ENCODE measurements around the gene SLC29A3.

Gene SLC29A3

DNA sequence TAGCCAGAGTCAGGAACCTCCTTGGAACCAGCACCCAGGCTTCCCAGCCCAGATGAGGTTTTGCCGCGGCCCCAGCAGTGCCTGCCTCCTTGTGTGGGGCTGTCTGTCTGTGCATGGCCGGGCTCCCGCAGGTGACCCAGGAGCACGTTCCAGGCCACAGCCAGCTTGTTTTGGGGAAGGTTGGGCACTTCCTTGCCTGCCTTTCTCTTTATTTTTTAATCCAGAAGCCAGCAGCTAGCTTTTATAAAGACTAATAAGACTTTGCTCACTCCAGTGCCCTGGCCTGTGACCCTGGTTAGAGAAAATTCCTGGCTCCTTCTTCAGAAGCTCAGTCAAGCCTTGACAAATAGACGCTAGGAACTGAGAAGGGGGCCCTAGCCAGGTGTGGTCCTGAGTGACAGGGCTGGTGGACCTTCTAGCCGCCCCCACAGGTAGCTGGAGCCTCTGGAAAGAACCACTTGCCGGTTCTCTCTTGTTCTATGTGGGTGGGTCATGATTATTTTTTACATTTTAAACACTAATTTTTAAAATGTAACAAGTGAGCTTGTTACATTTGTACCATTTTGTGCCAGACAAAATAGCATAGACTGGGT lies 837 bp downstream of the SLC29A3 start:
- DNase-seq (ENCODE audit: extremely low read depth in 1 of 2, low read depth in 1 of 2) = no peak

DNA sequence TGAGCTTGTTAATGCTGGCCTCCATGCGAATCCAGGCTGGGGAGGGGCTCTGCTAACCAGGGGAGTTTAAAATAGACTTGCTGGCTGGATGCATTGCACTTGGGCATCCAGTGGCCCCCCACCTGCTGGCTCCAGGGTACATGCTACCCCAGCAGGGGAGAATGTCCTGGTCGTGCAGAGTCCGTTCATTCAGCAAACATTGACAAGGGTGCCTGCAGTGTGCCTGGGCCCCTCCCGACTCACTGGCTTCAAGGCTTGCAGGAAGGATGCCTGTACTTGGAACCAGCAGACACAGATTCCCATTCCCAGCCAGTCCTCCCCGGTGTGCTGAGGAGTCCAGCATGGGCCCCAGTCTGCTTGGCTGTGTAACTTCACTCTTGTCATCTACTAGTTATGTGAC lies 1.5 kb downstream of the SLC29A3 start:
- DNase-seq (ENCODE audit: extremely low read depth in 1 of 2, low read depth in 1 of 2) = no peak

DNA sequence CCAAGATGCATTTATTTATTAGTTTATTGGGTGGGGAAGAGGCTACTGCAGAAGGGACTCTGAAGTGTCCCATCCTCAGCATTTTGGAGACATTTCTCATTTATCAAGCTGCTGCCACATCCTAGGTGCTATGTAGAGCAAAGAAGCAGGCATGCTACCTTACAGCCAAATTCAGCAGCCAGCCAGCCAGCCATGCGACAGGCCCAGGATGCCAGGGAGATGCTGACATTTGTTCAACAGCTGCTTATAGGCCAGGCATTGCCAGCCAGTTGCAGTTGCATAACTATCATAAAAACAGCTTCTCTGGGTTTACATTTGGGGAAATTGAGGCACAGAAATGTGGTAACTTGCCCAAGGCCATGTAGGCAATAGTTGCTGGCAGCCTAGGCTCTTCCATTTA lies 2.3 kb downstream of the SLC29A3 start:
- no peak for DNase-seq (ENCODE audit: extremely low read depth in 1 of 2, low read depth in 1 of 2)

DNA sequence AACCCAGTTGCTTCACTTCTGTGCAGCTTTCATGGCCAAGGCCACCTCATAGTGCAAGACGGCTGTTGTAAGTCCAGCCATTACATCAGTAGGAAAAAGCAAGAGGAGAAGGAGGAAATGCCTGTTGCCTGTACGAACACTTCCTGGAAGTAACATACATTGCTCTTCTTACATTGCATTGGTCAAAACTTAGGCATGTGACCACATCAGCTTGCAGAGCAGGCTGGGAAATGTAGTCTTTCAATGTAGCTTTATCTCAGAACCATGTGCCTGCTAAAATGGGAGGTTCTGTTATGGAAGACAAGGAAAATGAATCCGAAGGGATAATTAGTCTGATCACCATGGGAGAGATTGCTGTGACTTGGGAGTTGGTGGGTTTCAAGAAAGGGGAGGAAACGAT lies 4.3 kb downstream of the SLC29A3 start:
- no peak for DNase-seq (ENCODE audit: extremely low read depth in 1 of 2, low read depth in 1 of 2)

DNA sequence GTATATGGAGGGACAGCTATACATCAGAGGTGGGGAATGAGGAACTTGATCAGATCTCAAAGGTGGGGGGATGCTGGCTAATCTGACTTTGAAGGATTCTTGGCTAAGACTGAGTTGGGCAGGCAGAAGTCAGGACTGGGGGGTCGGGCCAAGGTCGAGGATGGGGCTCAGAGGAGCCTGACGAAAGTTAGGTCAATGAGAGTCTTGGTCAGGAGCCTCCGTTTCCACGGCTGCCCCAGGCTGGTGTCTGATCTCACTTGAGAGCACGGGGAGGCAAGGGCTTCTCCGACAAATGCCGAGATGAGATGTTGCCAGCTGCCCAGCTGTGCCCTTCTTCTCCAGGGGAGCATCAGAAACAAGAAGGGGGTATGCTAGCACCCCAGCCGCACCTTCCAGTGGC lies 5.7 kb downstream of the SLC29A3 start:
- DNase-seq (ENCODE audit: extremely low read depth in 1 of 2, low read depth in 1 of 2) = no peak

DNA sequence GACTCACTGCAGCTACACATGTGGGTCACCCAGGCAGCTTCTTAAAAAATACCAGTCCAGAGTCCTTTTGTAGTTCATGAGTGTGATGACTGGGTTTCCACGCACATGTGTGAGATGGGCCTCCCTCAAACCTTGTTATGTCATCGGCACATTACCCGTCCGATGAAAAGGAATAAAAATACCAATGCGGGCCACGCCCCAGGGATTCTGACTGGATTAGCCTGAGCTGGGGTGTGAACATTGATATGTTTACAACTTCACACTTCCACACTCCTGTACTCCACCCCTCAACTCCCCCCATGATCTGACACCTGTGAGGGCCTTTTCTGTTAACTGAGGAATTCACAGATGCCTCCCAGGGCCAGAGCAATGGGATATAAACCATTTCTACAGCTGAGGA lies 6.2 kb downstream of the SLC29A3 start:
- DNase-seq (ENCODE audit: extremely low read depth in 1 of 2, low read depth in 1 of 2) = no peak

DNA sequence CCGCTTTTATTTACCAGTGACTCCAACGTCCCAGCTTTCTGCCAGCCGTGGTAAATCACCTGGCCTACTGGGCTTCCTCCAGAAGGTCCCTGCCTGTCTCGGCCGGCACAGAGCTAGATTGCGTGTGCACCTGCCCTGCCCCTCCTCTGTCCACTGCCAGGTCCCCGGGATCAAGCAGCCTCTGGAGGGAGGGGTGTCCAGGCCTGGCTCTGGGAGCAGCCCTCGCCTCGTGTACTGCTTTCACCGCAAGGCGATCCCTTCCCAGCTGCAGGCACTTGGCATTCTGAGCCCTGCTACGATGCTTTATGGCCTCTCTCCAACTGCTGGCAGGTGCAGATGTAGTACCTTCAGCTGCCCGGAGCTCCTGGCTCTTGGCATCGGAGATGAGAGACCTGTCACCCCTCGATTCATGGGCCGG lies 7.4 kb downstream of the SLC29A3 start:
- no peak for DNase-seq (ENCODE audit: extremely low read depth in 1 of 2, low read depth in 1 of 2)

DNA sequence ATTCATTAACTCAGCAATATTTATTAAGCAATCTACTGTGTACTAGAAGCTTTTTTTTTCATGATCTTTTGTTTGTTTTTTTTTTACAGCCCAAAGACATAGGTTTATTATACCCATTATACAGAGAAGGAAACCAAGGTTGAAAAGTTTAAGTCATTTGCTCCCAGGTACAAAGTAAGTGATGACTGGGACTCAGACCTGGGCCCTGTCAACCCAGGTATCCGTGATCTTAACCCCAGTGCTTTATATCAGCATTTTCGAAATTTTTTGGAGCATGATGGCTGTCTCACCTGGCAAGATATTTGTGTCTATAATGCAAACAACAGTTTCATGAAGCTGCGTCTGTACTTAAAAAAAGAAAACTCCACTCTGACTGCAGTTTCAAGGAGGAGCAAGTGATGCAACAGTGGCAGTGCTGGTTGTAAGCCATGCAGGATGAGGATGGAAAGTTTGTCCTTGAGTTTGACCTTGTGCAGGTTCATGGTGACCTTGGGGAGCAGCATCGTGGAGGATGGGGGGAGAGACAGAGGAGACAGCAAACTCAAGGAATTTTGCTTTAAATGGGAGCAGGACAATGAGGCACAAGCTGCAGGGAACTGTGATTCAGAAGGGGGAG lies 11.8 kb downstream of the SLC29A3 start:
- no peak for DNase-seq (ENCODE audit: extremely low read depth in 1 of 2, low read depth in 1 of 2)

DNA sequence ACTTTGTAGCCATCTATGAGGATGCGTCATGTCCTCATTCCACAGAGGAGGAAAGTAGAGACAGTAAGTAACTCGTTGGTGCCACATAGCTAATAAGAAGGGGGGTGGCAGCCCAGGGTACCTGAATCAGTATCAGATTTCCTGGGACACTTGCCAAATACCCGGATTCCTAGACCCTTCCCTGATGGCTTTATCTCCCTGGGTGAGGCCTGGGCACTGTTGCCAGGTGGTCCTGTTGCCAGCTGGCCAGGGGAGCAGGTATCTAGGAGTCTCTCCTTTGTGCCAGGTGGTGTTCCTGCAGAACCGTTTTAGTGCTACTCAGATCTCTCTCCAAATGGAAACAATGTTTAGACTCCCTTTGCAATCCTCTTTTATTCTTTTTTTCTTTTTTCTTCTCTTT lies 12.7 kb downstream of the SLC29A3 start:
- no peak for DNase-seq (ENCODE audit: extremely low read depth in 1 of 2, low read depth in 1 of 2)

DNA sequence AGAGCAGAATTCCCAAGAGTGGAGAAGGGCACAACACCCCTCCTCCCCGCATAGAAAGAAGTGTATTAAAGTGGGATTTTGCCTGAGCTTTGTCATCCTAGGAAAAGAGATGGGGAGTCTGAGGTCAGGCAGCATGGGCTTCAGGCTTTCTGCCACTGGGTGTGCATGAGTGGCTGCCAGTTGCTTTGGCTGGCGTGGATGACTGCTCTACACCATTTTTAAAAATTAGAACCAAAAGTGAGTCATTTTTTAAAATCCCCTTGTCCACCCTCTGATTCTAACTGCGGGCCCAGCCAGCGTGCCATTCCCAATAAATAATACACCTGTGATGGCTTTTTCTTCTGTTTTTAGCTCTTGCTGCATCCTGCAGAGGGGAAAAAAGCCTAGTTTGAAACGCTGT lies 13.4 kb downstream of the SLC29A3 start:
- no peak for DNase-seq (ENCODE audit: extremely low read depth in 1 of 2, low read depth in 1 of 2)

DNA sequence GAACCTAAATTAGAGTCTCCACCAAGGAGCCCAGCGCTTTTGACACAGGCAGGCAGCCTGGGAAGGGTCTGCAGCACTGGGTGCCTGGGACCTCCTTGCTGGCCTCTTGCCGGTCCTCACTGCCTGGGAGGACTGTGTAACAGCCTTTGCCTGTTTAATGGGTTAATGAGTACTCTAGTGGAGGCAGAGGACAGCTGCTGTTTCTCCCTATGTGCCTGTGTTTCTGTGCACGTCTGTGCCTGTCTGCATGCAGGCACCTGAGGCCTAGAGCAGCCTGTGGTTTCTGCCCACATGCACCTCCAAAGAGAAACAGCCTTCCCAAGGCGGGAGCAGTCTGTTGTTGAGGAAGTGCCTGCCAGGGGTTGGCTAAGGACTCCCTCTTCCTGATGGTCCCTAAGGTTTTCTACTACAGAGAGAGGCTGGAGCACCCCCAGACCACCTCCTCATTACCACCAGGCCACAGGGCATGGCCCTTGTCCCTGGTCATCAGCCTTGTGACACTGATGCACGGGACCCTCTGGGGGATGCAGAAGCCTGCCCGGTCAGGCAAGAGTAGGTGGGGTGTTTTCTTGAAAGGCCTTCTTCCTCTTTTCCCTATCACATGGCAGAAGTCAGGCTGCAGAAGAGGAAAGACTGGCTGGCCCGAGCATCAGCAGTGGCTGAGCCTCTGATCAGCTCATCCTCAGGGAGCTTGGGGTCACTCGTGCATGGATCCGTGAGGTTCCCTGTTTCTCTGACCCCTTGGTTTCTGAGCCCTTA lies 14.2 kb downstream of the SLC29A3 start:
- no peak for DNase-seq (ENCODE audit: extremely low read depth in 1 of 2, low read depth in 1 of 2)

DNA sequence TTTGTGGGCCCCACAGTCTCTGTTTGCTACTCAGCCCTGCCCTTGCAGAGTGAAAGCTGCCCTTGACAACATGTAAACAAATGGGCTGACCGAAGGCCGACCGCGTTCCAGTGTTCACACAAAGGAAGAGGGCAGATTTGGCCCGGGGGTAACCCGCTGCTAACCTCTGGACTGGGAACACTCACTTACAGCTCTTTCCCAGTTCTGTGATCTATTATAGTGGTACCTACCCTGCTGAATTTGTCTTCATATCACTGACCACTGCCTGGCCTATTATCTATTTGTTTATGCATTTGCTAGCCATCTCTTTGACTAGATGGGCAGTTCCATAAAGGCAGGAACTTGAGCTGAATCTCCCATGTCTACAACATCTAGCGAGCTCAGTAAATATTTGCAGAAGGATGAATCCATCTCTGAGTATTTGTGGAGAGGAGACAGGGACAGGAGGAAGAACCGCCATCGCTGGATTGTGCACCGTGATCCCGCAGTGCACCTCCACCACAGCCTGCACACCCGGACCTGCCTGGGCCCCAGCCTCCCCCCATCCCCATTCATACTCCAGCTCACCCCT lies 15.2 kb downstream of the SLC29A3 start:
- no peak for DNase-seq (ENCODE audit: extremely low read depth in 1 of 2, low read depth in 1 of 2)

DNA sequence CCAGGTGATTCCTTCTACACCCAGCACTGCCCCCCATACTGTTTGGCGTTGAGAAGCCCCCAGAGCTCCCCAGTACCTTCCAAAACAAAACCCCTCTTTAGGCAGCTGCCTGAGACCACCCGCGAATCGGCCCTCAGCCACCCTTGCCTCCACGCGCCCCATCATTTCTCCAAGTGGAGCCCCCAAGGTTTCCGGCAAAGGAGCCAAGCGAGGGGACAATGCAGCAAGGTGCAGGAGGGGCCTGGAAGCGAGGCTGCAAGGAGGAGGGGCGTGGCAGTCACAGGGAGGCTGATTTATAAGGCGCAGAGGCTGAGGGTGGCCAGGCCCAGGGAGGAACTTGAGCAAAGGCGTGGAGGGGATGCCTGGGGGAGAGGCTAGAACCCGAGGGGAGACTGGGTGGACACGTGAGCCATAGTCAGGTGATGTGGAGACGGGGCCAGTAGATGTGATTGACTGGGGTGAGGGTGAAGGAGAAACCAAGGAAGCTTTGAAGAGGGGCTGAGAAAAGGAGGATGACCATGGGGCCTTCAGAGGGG lies 16.2 kb downstream of the SLC29A3 start:
- no peak for DNase-seq (ENCODE audit: extremely low read depth in 1 of 2, low read depth in 1 of 2)

DNA sequence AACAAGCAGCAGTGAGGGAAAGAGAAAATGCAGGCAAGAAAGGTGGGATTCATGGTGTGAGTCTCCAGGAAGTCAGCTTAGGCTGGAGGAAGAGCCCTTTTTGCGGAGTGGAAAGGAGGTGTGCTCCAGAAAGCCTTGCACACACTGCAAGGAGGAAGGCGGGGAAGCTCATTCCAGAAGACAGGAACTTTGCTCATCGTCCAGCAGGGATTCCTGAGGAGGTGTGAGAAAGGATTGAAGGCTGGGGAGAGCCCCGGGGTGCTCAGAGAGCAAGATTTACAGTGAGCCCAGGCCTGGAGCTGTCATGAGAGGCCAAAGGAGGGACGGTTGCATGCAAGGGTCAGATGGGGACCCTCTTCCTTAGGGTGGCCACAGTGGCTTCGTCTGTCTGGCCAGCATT lies 17.6 kb downstream of the SLC29A3 start:
- no peak for DNase-seq (ENCODE audit: extremely low read depth in 1 of 2, low read depth in 1 of 2)

DNA sequence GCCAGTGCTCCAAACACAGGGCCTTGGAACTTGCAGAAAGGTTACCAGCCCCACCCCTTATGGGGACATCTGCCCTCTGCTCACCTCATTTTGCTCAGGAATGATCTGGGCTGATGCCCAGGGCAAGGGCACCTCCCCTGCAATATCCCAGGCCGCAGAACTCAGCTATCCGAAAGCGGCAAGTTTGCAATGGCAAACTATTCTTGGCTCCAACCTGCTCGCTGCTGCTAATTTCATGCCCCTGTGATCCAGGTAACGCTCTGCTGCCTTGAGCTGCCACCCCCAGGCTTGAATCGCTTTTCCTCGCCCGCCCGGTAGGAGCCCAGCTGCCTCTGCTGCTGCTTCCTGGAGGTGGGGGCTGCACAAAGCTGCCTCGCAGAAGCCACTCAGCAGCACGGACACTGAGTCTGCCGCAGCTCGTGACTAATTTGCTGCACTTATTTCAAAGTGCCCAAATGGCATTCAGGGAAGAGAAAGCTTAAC lies 18.2 kb downstream of the SLC29A3 start:
- DNase-seq (ENCODE audit: extremely low read depth in 1 of 2, low read depth in 1 of 2) = no peak

DNA sequence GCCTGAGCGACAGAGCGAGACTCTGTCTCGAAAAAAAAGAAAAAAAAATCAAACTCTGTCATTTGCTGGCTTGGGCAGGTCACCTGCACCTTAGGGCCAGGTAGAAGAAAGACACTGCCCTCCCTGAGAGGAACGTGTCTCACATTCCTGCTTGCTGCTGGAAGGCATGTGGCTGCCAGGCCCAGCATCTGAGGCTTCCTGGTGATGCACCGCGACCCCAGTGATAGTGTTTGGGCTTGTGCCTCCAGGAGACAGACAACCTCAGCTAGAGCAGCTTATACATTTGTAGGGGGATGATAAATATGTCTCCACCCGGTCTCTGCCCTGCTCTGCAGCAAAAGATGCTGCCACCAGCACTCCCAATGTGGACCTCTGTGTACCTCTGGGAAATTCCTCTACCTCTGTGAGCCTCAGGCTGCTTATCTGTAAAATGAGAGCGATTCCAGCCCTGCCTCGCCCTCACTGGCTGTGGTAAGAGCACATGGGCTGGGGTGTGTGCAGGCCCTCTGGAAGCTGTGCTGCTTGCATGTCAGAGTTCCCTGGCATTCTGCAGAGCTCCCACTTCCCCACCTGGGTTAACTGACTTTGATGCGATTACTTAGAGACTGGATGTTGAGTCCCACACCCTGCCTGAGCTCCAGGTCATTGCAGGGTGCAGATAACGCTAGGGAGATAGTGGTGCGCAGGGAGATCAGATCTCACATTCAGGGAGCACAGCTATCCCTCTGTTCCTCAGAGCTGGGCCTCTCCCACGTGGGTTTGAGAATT lies 19.9 kb downstream of the SLC29A3 start:
- no peak for DNase-seq (ENCODE audit: extremely low read depth in 1 of 2, low read depth in 1 of 2)

DNA sequence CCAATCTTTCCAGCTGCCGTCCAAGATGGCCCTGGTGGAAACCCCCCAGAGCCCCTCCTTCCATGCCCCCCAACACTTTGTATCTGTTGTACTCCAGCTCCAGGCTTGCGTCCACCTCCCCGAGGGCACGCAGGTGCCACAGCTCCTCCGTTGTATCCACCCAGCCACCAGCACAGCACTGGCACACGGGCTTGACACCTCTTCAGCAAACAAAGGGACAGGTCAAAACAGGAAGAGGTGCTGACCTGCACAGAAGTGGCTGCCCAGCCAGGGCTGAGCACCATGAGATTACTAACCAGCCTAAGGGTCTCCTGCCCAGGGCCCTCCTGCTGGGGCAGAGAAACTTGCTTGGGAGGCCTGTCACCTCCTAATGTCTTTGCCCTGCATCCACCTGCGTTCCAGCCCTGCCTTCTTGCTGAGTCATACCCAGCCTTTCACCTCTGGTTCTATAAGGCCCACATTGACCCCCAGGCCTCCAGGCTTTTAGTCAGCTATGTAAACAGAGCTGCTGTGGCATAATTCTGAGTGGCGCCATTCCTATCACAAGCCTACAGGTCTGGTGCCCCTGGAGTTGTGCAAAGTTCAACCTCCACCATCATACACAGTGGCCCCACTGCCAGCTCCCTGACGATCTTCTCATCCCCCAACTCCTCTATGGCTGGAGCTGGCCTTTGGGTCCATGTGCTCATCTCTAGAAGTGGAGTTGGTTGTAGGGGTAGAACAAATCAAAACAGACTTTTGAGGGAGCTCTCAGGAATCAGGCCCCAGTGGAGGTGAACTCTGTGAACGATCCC lies 20.9 kb downstream of the SLC29A3 start:
- DNase-seq (ENCODE audit: extremely low read depth in 1 of 2, low read depth in 1 of 2) = no peak

DNA sequence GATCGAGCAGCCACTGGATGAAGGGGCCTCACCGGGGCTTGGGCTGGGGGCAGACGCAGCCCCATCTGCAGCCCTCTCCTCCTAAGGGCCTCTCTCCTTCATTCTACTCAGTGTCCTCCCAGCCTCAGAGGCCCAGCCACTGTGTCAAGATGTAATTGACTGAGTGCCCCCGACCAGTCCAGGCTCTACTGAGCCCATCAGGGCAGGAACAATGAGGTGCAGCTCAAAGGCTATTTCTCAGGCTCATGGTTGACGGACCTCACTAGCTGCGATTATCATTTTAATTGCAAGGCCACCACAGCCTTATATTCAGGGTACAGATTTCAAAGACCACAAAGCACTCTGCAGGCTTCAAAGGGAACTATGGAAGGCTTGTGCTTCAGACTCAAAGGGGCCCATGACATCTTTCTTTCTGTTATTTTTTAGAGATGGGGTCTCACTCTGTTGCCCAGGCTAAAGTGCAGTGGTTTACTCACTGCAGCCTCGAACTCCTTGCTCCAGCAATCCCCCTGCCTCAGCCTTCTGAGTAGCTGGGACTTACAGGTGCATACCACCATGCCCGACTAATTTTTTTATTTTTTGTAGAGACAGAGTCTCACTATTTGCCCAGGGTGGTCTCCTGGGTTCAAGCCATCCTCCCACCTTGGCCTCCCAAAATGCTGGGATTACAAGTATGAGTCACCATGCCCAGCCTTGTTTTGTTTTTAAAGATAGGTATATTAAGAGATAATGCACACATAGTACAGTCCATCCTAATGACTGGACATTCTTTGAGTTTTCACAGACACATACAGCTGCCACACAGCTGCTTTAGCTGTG lies 23.7 kb downstream of the SLC29A3 start:
- DNase-seq (ENCODE audit: extremely low read depth in 1 of 2, low read depth in 1 of 2) = no peak

DNA sequence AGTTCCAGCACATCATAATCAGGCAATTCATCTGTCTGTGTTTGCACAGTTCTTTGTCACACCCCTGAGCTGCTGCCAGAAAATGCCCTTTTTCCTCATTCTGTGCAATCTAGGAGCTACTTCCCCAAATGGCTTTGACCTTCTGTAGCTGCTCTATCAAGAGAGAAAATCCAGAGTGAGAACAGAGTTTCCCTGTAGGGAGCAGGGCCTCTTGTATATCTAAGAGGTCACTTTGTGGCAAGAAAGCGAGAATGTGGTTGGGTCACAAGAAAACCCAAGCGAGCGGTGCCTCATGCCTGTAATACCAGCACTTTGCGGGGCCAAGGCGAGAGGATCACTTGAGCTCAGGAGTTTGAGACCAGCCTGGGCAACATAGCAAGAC lies 24.3 kb downstream of the SLC29A3 start:
- DNase-seq (ENCODE audit: extremely low read depth in 1 of 2, low read depth in 1 of 2) = no peak

Data from stimulated activated CD8-positive, alpha-beta memory T cell treated with anti-CD3 and anti-CD28 coated beads, Interleukin-7, amount 100 ng/mL, for 48 hours (primary cell).